Stimulated activated CD8-positive, alpha-beta memory T cell treated with anti-CD3 and anti-CD28 coated beads, Interleukin-15, amount 100 ng/mL, for 24 hours (primary cell): ENCODE results near the gene CDH8.
"Not testable (repeated sequence)": the region's sequence is repeated elsewhere in the genome, so short reads cannot be mapped to it uniquely, and the experiment has no call there.

Experiments
- DNase-seq: peaks from one replicate; pipeline ENCODE4 v3.0.0-alpha.2; 2020; ENCODE audit warnings: low read depth

Gene CDH8

DNA sequence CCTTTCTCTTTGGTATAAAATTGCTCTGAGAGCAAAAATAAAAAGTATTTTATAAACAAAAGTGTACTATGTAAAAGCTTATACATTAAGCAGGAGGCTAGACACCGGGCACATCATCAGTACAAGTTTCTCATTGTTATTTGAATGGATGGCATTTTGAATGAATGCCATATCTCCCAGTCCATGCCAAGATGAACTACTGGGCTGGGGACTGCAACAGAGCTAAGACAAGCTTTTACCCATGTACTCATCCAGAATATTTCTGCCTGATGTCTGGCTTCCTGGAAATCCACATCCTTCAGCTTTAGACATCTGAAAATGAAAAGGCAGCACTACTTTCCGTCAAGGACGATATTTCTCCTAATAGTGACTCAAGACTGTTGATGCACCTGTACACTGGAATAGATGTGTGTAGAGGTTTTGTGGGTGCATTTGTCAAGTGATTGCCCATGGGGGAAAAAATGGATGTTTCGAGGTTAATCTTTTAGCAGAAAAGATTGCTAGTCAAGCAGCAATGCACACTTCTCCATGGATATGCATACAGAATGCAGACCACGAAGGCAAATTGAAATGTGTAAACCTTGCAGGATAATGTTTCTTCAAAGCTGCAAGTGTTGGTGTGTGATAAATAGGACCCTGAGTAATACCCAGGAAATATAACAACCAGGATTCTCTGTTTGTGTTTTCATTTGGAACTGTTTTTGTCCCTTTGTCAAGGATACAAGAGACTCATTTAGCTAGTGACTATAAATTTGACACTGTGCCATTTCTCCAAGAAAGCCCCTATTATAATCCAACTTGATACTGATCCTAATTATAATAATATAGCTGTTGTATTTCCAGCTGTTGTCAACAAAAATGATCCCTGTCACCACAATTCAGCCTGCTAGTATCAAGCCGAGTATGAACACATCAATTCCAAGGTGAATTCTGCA is 173.8 kb downstream of the CDH8 start:
- no peak for DNase-seq

DNA sequence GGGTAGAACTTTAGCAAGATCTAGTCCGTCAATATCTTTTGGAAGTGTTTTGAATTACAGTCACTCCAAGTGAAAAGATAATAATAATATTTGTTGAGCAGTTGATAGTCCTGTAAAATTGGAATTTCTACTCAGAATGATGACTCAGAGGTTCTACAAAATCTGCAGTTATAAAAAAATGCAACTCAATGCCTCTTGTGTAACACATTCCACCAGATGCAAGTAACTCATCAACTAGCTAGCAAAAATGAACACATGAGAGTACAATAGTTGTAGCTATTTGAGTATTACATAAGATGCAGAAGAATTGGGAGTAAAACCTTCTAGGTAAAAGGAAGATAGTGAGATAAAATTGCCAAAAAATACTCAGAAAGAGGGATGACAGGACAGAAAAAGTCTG is 177.2 kb downstream of the CDH8 start:
- DNase-seq, result no peak

DNA sequence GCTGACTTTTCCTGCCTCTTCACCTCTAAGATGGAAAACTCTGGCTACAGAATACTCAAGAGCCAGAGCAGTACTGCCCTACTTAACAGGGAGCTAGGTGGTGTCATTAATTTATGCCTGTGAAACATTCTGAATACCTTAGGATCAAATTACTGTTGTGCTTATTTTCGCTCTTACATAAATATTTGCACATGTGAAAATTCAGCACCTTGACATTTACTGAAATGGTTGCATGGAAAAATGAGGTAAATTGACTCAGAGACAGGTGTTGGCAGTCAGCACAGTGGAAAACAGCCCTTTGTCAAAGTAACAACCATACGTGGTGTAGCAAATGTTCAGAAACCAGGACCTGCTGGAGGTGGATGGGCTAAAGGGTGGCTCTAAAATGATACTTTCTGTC is 193.6 kb downstream of the CDH8 start:
- no peak for DNase-seq

DNA sequence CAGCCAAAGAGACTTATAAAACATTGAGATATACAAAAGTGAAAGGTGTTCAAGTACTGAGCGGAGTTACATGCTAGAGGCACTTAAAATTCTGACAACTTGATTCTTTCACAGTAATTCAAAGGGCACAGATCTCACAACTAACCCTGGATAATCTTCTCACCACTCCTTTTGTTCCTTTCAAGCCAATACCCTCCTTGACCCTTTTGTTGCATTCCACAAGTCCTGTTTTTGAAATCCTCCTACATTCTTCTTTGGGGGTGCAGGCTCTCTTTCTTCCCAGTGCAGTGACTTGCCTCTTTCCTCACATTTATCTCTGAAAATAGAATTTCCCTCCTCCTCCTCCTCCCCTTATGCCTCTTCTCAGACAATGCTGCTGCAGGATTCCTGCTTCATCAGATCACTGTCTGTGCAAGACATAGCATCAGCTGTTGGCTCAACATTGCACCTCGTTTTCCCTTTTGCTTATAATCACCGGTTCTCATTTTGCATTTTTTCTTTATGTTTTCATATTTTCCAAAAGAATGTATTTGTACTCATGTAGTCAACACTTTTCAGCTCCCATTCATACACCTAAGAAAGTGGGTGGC is 199.3 kb downstream of the CDH8 start:
- DNase-seq, result no peak

DNA sequence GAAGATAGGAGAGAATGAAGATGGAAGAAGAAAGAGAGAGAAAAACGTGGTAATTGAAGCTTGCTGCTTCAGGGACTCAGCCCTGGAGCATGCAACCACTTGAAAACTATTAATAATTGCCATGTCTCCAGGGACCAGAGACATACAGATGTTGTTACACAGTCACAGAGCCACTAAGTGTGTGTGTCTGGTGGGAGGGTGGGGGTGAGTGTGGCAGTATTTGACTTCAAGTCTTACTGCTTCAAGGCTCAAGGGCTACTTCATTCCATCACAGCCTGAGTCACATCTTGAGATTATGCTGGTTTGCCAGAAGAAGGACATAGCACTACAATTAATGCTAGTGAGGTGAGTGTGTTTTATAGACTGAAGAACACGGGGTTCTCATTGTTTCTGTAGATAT is 202.2 kb downstream of the CDH8 start:
- no peak for DNase-seq

DNA sequence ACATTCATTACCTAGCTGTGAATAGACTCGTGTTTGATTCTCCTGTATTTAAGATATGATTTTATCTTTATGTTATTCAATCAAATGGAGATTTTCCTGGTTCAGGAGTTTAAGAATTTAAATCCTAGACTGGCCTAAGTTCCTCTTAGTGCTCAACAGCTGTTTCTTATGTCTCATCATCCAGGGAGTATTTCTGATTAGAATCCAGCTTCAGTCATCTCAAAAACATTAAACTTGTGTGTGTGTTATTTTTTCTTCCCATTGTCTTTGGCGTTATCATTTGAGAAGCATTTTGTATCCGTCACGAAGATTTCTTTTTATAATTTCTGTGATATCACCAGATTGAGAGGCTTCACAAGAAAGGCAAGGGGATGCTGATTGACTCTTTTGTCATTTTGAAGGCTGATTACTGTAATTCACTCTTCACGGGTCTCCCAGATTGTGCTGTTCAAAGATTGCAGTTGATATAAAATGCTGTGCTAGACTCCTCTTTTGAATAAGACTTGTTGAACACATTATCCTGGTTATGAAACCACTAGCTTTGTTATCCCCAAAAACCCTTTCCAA is 204.8 kb downstream of the CDH8 start:
- DNase-seq, result no peak

DNA sequence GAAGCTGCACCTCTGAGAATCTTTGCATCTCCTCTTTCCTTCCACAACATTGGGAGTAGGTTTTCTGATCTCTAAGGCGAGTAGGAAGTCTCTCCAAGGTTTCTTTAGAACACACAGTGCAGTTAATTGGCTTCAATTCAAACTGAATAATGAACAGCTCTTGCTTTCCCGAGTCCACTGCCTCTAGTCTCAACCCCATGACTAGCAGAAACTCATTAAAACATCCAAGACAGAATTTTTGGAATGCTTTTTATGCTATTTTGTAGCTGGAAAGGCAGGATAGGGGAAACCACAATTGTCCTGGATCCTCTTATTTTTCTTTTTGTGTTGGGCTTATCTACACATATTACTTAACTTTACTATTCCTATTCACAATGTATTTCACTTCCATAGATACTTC is 206.6 kb downstream of the CDH8 start:
- DNase-seq, result no peak

DNA sequence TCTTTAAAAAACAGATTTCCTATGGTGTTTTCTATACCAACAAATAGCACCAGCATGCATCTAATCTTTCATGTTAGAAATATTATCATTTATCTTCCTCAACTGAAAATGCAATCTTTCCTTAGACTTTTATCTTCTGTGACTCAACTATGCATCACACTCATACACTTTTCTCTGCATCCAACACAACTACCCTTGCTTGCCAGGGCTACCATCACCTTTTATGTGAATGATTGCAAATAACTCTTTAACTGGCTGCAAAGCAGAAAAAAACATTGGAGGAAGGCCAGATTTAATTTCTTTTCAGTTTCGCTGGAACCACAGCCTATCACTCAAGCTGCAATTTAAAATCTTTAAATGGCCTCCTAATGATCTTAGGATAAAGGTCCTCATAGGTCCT is 212.9 kb downstream of the CDH8 start:
- DNase-seq, result no peak

DNA sequence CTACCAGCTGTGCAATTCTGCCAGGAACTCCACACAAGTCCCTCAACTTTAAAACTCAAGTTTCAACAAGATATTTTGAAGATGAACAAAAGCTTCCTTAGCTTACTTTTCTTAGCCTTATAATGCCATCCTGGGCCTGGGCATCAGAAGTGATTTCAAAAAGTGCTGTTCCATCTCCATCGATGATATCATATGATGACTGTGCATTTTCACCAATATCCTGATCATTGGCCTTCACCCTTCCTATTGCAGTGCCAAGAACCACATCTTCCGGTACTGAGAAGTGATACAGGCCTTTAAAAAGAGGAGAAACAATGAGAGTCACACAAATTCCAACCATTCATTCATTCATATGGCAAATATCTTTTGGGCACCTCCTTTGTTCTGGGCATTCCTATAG is 215.4 kb downstream of the CDH8 start:
- no peak for DNase-seq

DNA sequence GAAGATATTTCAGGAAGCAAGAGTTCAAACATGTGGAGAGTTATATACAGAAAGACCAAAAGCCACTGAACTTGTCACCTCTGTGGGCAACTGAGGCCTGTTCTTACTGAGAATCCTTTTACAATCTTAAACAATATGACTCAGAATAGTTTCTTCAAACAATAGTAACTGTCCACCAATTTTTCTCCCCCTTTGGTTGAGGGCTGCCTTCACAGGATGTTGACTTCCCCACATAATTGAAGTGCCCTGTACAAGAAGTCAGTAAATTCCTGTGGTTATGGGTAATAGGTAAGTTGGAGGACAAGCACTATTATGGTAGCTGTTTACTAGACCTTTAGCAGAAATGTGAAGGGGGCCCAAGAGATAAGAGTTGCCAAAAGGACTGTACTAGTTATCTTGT is 215.8 kb downstream of the CDH8 start:
- no peak for DNase-seq

DNA sequence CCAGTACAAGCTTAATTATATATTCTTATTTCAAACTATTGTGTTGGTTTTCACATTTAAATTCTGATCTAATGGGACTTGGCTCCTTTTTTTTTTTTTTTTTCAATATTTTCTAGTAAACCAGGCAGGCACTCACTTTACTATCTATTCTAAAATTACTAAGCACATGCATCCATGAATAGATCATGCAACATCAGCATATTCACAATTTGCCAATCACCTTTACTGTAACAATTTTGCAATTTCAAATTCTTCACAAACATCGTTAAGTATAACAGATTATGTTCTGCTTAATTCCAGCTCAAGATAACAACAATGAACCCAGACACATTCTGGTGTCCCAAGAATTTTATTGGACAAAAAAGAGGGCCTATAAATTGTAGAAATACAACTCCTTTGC is 217.4 kb downstream of the CDH8 start:
- DNase-seq, result no peak

DNA sequence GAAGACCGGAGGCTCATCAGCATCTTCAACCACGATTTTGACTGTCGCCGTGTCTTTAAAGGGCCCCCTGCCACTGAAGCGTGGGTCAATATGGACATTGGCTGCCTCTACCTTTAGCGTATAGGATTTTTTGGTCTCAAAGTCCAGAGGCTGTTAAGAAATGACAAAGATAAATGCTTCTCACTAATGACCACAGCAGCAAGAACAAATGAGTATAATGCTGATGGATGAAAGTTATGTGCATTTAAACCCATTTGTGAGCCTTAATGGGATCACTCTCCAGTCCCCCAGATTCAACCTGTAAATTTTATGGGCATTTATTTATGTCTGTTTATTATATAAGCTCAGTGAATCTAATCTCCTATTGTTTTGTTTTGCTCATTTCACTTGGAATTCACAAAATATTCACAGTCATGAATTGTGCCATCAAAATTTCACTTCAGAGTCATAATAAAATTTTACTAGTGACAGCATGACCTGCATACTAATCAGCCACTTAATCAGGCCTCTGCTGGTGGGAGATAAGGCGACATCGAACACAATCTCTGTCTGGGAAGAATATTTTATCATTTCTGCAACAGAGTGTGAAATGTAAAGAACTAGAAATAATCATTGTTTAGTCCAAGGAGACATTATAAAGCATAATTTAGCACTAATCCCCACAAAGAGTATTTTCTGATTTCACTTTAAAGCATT is 218.5 kb downstream of the CDH8 start:
- DNase-seq, result no peak

DNA sequence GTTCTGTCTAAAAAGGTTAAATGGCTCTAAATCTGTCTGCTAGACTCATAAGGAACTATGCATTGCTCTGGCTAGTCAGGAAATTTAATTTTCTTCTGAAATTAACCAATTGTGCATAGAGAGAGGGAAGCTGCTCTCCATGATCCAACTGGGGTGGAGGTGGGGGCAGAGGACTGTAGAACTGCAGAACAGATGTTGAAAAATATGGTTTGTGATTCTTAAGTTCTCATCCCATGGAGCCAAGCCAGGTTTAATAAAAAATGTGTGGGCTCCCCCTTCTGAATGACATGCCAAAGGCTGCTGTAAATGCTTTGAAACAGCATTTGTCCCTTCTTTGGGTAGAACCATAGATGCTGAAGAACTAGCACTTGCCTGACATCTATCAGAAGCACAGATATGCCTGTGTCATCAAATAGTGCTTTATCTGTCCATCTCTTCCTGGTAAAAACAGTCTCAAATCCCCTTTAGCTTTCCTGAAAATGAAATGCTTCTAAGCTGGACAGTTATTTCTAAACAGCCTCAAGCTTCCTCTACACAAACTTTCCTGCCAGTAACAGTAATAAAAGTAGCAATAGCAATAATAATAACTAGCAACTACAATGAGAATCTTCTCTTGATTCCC is 221.4 kb downstream of the CDH8 start:
- no peak for DNase-seq

DNA sequence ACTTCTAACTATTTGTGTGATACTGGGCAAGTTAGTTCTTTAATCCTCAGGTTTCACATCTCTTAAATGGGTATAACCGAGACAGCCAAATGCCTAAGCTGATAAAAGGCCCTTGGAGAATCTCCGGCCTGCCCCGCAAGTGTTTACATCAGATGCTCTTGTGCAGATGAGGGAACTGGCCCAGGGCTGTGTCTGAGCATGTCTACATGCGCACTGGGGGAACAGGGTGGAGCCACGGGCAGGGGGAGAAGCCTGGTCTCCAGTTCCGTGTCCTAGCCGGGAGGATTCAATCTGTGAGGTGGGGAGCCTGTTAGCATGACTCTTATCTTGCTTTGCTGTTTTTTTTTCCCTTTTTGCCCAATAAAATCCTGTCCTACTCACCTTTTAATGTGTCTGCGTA is 222.9 kb downstream of the CDH8 start:
- DNase-seq, result no peak

DNA sequence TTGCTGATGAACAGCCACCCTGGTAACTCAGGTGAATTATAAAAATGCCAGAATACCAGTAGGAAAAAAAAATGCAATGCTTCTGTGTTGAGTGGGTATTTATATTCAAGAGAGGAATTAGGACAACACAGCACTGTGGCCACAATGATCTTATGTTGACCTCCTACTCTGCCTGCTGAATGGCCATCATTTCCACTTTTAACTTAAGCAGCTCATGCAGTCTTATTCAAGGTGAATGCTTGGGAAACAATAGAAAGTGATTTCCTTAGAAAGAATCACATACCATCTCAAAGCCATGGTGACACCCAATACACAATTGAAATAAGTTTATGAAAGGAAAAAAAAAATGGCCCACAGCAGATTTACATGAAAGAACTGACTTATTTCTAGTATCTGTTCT is 224.0 kb downstream of the CDH8 start:
- no peak for DNase-seq

DNA sequence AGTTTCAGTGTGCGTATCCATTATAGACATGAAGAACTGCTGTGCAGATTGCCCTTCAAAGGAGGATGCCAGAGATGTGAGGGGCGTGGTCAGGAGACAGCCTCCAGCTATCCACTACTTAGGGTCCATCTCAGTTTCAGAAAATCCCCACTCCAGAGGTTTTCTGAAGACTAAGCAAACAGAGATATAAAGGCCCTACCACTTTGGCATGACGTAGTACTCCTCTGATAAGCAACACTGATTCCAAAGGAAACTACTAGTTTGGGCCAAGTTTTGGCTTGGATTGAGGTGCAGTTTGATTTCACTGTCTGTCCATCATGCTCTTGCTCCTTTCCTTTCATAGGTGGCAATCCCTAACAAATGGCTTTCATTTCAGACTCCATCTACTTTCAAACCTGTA is 228.7 kb downstream of the CDH8 start:
- DNase-seq, result no peak

DNA sequence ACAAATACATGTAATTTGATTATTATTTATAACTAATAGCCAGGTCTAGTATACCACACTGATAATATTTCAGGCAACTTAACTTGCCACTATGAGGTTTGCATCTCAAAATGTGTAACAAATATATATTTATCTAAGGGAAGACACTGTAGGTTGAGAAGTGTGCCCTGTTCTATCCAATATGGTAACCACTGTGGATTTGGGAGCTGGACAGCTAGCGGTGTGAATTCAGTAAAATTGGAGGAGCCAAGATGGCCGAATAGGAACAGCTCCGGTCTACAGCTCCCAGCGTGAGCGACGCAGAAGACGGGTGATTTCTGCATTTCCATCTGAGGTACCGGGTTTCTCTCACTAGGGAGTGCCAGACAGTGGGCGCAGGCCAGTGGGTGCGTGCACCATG is 235.0 kb downstream of the CDH8 start:
- not testable (repeated sequence) for DNase-seq

DNA sequence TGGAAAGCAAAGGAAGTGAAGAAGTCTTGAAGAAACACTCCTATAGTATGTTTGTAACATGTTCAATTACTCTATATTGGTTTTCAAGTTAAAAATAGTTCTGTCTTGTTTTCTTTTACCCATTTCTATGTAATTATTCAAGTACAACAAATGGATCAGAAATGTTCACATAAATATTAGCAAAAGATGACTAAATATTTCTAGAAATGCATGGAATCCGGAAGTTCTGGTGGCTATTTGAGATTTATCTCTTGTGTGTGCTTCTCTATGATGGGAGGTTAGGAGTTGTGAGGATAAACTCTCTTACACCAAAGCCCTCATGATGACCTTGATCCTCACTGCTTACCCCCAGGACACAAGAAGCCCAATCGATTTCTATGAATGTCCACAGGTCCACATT is 237.5 kb downstream of the CDH8 start:
- DNase-seq, result no peak

DNA sequence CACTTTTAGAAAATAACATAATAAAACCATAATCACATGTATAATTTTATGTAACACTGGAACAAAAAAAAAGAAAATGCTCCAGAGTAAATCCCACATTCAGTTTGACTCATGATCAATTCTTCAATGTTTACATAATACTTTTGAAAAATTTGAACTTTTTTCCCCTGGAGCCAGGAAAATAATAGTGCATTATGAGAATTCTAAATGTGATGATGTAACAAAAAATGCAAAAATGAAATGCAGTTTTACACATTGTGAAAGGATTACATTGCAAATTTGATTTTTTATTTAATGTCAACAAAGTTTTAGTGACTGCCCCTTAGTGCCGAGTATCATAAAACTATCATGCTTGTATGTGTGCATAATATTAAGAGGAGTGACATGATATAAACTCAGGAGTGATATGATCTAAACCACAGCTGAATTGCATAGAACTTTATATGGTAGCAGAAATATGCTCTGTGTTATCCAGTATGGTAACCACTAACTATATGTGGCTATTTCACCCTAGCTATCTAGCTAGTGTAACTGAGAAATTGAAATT is 238.2 kb downstream of the CDH8 start:
- no peak for DNase-seq

DNA sequence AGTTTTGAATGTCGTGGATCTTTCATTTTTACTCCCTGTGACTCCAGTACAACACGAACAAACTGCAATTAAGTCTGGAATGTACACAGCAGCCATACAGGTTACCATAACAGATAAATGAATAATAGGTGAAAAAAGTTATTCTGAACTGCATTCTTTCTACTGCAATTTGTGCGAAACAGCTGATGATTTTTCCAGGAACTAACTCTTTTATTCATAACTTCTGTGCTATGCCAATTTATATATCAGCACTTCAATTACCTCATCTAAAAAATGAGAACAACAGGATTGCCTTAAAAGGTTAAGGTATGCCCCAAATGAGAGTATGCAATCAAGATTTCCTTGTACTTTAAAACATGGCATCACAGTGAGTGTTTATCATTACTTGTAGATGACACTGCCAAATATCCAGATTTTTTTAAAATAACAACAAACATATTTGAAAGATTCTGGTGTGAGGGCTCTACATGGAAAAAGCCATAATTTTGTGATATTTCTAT is 238.9 kb downstream of the CDH8 start:
- DNase-seq, result no peak

DNA sequence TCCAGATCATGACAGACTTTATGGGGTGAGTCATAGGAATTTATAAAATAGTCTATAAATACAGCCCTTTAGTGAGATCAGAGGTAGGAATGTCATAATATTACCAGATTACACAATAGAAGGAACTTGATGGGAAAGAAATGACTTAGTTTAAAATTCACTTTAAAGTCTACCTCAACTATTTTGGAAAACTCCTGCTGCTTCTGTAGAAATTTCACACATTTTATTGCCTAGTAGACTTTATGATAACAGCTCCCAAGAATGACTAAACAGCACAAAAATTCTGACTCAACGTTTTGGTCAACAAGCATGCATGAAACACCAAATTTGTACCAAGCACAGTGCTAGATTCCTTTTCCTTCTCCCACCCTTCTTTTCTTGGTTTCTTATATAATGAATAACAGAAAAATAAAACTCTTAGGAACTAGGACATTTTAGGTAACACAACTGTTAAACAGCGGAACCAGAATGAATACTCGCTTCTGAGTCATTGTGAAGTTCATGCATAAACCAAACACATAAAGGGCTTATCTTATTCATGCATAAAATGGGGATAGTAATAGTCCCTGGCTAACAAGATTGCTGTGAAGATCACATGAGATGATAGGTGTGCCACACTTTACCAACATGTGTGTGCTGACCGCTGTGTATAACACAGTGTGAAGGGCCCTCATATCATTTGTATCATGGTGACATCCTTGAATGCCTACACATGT is 243.9 kb downstream of the CDH8 start:
- no peak for DNase-seq
